OCI-LY7 (cell line): ENCODE measurements around the gene FCRL6. TPM values are rescaled to one million over a fixed set of nuclear protein-coding genes. Genes with fewer than 3 reads are reported as not detected.

ENCODE experiments used
- BruUV-seq: library from RNA; stranded (reverse); fragments of 400-500 nt; replicated peaks from 2 replicates; lab custom pipeline; 2021; lab: Mats Ljungman, UMichigan
- CTCF ChIA-PET: fragments of 300-600 bp; sonication (Branson Sonifier 250); formaldehyde crosslinking; loops from one replicate; lab custom pipeline; 2022; ENCODE audit warnings: antibody characterized with exemption; ENCODE audit not compliant: unreplicated experiment; lab: Charles Lee
- POLR2A ChIA-PET: fragments of 300-600 bp; sonication (Branson Sonifier 250); formaldehyde crosslinking; loops from one replicate; lab custom pipeline; 2022; ENCODE audit warnings: antibody characterized with exemption; lab: Charles Lee
- DNase-seq: peaks from one replicate; pipeline ENCODE4 v3.0.0-alpha.2; 2015; ENCODE audit warnings: low spot score
- H2AFZ ChIP-seq: fragments of 200-600 bp; sonication (generic), shearing (Covaris generic); 2 replicates; pipeline ENCODE4 v1.6.1; 2014; ENCODE audit warnings: mild to moderate bottlenecking, antibody characterized with exemption, low read length, moderate library complexity
- H3K27ac ChIP-seq: fragments of 200-600 bp; sonication (generic); 2 replicates; pipeline ENCODE4 v1.5.1; 2014; ENCODE audit warnings: mixed run types, low read depth, mild to moderate bottlenecking, moderate library complexity, low read length, inconsistent platforms; ENCODE audit not compliant: poor library complexity, severe bottlenecking
- H3K36me3 ChIP-seq: fragments of 200-600 bp; sonication (generic); 2 replicates; pipeline ENCODE4 v1.6.1; 2014; ENCODE audit warnings: mild to moderate bottlenecking, antibody characterized with exemption, low read length, moderate library complexity, mixed read lengths; ENCODE audit not compliant: insufficient read depth
- H3K4me1 ChIP-seq: fragments of 200-600 bp; sonication (generic); 2 replicates; pipeline ENCODE4 v1.5.1; 2014; ENCODE audit warnings: mild to moderate bottlenecking, low read length; ENCODE audit not compliant: insufficient read depth, poor library complexity, severe bottlenecking
- H3K4me2 ChIP-seq: fragments of 200-600 bp; sonication (generic); 2 replicates; pipeline ENCODE4 v1.6.1; 2014; ENCODE audit warnings: mild to moderate bottlenecking, low read length
- H3K4me3 ChIP-seq: fragments of 200-600 bp; sonication (generic); 2 replicates; pipeline ENCODE4 v1.5.1; 2014; ENCODE audit warnings: mild to moderate bottlenecking, low read depth, low read length; ENCODE audit not compliant: poor library complexity, severe bottlenecking
- H3K79me2 ChIP-seq: fragments of 200-600 bp; sonication (generic); 2 replicates; pipeline ENCODE4 v1.6.1; 2016; ENCODE audit warnings: low read depth, mild to moderate bottlenecking, low read length, moderate library complexity, mixed read lengths; ENCODE audit not compliant: insufficient read depth
- H3K9me2 ChIP-seq: fragments of 200-600 bp; sonication (generic); 2 replicates; pipeline ENCODE4 v1.6.1; 2016; ENCODE audit warnings: mild to moderate bottlenecking, low read length, mixed read lengths; ENCODE audit not compliant: insufficient read depth
- H3K9me3 ChIP-seq: fragments of 200-600 bp; sonication (generic); 2 replicates; pipeline ENCODE4 v1.6.1; 2014; ENCODE audit warnings: mild to moderate bottlenecking, mixed run types, low read length, mixed read lengths
- H4K20me1 ChIP-seq: fragments of 200-600 bp; sonication (generic); 2 replicates; pipeline ENCODE4 v1.6.1; 2014; ENCODE audit warnings: mild to moderate bottlenecking, antibody characterized with exemption, low read length, moderate library complexity, mixed read lengths; ENCODE audit not compliant: insufficient read depth
- CTCF ChIP-seq: fragments of 200-600 bp; sonication (generic); conservative IDR thresholded peaks from 2 replicates; pipeline ENCODE4 v1.5.1; 2014; ENCODE audit warnings: mild to moderate bottlenecking, antibody characterized with exemption, low read length, moderate library complexity, mixed read lengths
- EZH2phosphoT487 ChIP-seq: fragments of 200-600 bp; sonication (generic); IDR thresholded peaks from 2 replicates; pipeline ENCODE4 v1.6.1; 2018; ENCODE audit warnings: low read depth, borderline replicate concordance, mild to moderate bottlenecking, mixed run types, antibody characterized with exemption, low read length, moderate library complexity, mixed read lengths
- intact Hi-C: fragments of 100-400 bp; cut with micrococcal nuclease; formaldehyde crosslinking; loops from one replicate; pipeline ENCODE4 v1.10.0; 2022; ENCODE audit not compliant: unreplicated experiment
- total RNA-seq, 2 experiments: library from RNA; depleted of rRNA in 1 of 2; stranded (reverse); fragments of >200 nt in 1 of 2; shearing (Covaris generic) in 1 of 2; gene quantifications; 2 replicates each; pipeline ENCODE4 v1.2.3, GENCODE V29; 2014 to 2022

The FCRL6 gene
- total RNA-seq, 2 experiments from 2014 or later: not detected

- no peaks in the 10 kb centered on the region for H3K36me3 ChIP-seq
- BruUV-seq: no TSS peak
- no peak for DNase-seq
- no peak overlapping the region for H3K4me3 ChIP-seq
- no peak for TF ChIP-seq EZH2phosphoT487
- no peak for TF ChIP-seq CTCF
- CTCF ChIA-PET: no interaction called here
- no peaks in the 10 kb centered on the region for H3K9me2 ChIP-seq
- POLR2A ChIA-PET: no interaction called here
- intact Hi-C loops: no loop called here
- H3K27ac ChIP-seq: no peak overlapping the region
- H3K4me1 ChIP-seq: no peaks in the 10 kb centered on the region
- no peaks in the 10 kb centered on the region for H3K9me3 ChIP-seq
- no peak overlapping the region for H3K4me2 ChIP-seq
- H2AFZ ChIP-seq: no peak overlapping the region
- H4K20me1 ChIP-seq: no peaks in the 10 kb centered on the region
- no peaks in the 10 kb centered on the region for H3K79me2 ChIP-seq
Observed at GRCh38 chr1:159795534-159795933, 6.6 kb upstream of the FCRL6 start.

- Histone ChIP-seq H3K36me3 (no peaks in the 10 kb centered on the region), H2AFZ (no peak overlapping the region), H3K79me2 (no peaks in the 10 kb centered on the region), H3K4me3 (no peak overlapping the region), H3K9me3 (no peaks in the 10 kb centered on the region), H3K27ac (no peak overlapping the region), H3K4me1 (no peaks in the 10 kb centered on the region), H3K4me2 (no peak overlapping the region), H3K9me2 (no peaks in the 10 kb centered on the region), H4K20me1 (no peaks in the 10 kb centered on the region)
- ChIA-PET CTCF (interaction anchor here (1.0 to 3.5 kb wide), 2 partner anchors 92 to 209 kb away, joined by 3 to 30 read pairs; no protein-coding TSS in a partner anchor), POLR2A (interaction anchor here (1.4 to 1.5 kb wide), 2 partner anchors 16 to 90 kb away, joined by 3 to 5 read pairs; no protein-coding TSS in a partner anchor)
- intact Hi-C loops: loop anchor here (1.0 kb wide), 2 partner anchors 92 to 208 kb away; no protein-coding TSS in a partner anchor
- no TSS peak for BruUV-seq
- TF ChIP-seq CTCF: peak; percentile 84
- no peak for TF ChIP-seq EZH2phosphoT487
- DNase-seq: peak; percentile 50
Observed at GRCh38 chr1:159798893-159799292, 3.3 kb upstream of the FCRL6 start.

GRCh38 chr1:159799446-159799985 is 2.6 kb upstream of the FCRL6 start:
- no peak for DNase-seq
- BruUV-seq: no TSS peak
- ChIA-PET POLR2A (interaction anchor here (1.4 kb wide), 1 partner anchor 90 kb away, joined by 5 read pairs; no protein-coding TSS in a partner anchor), CTCF (interaction anchor here (1.0 to 3.5 kb wide), 2 partner anchors 91 to 208 kb away, joined by 3 to 30 read pairs; no protein-coding TSS in a partner anchor)
- H3K36me3 ChIP-seq: no peaks in the 10 kb centered on the region
- TF ChIP-seq EZH2phosphoT487: no peak
- no peak for TF ChIP-seq CTCF
- intact Hi-C loops: loop anchor here (1.0 kb wide), 2 partner anchors 92 to 208 kb away; no protein-coding TSS in a partner anchor
- no peaks in the 10 kb centered on the region for H3K9me3 ChIP-seq
- H2AFZ ChIP-seq: no peak overlapping the region
- no peaks in the 10 kb centered on the region for H3K79me2 ChIP-seq
- H4K20me1 ChIP-seq: no peaks in the 10 kb centered on the region
- no peak overlapping the region for H3K4me2 ChIP-seq
- no peak overlapping the region for H3K27ac ChIP-seq
- no peak overlapping the region for H3K4me3 ChIP-seq
- H3K9me2 ChIP-seq: no peaks in the 10 kb centered on the region
- H3K4me1 ChIP-seq: no peaks in the 10 kb centered on the region
